IPS-18c (cell line): ENCODE data around the gene CALR3.
"Not testable (repeated sequence)": the region's sequence is repeated elsewhere in the genome, so short reads cannot be mapped to it uniquely, and the experiment has no call there.

Experiments
- H3K4me3 ChIP-seq: 2 replicates; pipeline ENCODE4 v1.7.0; 2013; ENCODE audit warnings: low read depth, mild to moderate bottlenecking, low read length, moderate library complexity; ENCODE audit not compliant: insufficient read depth
- H3K9me3 ChIP-seq: one replicate; pipeline ENCODE4 v1.6.1; 2013; ENCODE audit warnings: mild to moderate bottlenecking, low read length, moderate library complexity; ENCODE audit not compliant: control insufficient read depth, insufficient read depth

Gene CALR3

DNA sequence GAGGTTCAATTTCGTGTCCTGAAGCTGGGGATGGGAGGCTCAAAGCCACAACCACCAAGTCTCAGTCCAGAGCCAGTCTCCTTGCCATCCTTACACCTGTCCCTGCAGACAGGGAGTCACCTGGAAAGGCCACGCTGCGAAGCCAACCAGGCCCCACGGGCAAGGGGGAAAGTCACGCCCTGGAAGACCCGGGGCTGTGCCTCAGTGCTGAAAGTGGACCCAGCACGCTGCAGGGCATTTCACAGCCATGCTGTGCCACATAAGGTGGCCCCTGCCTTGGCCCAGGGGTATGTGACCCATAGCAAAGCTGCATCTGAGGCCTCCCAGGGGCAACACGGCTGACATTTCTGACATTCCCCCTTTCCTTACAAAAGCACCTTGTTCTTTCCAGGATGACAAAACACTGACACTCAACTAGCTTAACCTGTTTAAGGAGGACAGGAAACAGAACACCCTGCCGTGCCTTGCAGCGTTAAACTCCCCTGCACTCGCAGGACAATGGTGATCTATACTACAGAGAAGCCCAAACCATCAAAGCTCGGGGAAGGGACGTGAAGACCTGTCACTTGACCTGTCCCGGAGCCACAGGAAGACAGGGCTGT lies 31.5 kb upstream of the CALR3 start:
- no peaks in the 10 kb centered on the region for H3K9me3 ChIP-seq
- no peak overlapping the region for H3K4me3 ChIP-seq

DNA sequence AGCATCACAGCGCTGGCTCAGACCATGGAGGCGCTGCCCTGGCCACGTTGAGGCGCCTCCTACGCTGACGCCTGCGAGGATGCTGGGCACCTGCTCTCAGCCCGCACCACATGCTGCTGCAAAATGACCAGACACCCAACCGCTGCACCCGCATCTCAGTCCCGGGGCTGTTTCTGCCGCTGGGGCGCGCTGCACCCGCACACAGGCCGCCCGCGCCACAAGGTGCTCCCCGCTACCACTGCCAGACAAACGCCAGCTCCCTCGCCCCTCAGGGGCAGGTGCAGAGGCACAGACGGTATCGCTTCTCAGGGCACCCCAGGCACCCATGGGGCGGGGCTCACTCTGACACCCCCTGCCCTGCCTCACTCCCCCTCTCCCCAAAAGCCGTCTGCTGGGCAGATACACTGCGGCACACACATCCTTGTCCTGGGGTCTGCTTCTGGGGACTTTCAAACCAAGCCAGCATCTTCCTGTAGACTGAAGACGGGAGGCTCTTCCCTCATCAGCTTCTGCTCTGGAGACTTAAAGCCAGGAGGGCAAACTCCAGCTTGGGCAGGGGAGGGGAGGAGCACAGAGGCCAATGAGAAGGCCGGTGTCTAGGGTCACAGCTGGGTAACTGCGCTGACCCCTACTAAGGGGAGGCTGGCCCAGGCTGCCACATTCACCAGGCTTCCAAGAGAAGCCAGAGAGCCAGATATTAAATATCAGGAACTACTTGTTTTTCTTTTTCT lies 29.9 kb upstream of the CALR3 start:
- no peak overlapping the region for H3K4me3 ChIP-seq
- no peaks in the 10 kb centered on the region for H3K9me3 ChIP-seq

DNA sequence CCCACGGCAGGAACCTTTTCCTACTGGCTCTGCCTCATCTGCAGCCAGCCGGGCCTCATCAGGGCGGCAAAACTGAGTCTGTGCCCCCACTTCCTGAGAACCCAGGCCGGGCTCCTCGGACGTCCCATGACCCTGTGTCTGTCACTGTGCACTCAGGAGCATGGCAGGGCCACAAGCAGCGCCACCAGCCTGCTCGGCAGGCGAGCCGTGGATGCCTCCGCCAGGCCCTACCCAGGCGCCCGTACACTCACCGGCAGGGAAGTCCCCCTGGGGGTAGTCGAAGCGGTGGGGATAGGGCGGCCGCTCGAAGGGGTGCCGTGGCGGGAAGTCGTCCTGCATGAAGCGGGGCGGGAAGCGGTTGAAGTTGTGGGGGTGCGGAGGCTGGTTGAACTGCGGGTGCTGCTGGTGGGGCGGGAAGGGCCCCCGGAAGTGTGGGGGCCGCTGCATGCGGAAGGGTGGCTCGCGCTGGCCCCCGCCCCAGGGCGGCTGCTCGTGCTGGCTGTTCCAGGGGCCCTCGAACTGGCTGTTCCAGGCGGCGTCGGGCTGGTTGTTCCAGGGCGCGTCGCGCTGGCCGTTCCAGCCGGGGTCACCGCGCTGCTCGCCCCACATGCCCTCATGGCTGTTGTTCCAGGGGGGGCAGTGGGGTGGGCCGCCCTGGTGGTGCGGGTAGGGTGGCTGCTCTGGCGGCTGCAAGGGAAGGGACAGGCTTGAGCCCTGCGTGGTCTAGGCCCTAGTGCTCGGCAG lies 29.2 kb upstream of the CALR3 start:
- Histone ChIP-seq H3K9me3 (no peaks in the 10 kb centered on the region), H3K4me3 (no peak overlapping the region)

DNA sequence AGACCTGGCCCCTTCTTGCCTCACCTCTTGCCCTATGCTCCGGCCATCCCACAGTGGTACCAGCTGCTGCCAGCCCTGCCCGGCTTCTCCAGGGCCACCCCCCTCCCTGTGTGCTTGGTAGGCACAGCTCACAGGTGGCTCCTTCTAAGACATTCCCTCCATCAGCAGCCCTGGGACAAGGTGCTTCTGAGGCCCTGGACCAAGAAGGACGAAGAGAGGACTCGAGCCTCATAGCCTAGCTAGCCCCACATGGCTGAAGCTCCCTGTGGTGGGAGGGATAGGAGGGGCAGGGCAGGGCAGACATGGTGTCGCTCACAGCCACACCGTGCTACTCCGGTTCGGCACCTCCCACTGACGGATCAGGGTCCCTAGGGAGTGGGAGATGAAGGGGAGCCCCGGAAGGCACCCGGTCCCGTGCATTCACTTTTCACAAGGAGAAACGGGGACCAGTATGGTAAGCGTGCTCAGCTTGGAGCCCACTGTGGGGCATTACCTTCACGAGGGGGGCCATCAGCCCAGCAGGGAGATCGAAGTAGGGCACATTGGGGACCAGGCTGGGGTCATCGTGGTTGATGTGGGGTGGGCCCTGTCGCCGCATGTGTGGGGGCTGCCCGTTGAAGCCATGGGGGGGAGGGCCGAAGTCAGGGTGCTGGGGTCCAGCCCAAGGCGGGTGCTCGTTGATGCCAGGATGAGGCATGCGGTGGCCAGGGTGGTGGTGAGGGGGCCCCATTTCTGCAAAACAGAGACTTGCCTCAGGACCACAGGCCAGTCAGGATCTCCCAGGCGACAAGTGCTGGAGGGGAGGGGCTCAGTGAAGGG lies 26.8 kb upstream of the CALR3 start:
- H3K9me3 ChIP-seq: peaks cover 2% of the 10 kb centered on the region
- H3K4me3 ChIP-seq: no peak overlapping the region

DNA sequence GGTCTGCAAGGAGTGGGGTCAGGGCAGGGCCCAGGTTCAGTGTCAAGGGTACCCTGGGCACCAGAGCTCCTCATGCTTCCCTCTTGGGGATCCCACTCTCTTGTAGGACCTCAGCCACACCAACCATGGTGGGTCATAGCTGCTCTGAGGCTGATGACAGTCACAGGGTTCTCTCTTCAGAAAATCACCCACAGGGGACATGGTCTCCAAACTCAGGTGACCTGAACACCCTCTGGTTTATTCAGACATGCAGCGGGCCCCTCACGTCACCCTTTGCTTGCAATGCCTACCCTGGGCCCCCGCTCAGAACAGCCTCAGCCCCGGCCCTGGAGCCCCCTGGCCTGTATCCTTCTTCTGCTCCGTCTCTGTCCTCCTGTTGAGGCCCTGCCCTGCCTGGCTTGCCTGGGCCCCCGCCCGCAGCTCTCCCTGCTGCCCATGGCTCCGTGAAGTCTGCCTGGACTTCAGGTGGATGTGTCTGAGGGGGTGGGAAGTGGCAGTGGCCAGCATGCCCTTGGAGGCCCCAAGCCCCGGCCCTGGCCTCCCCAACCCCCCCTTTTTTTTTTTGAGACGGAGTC lies 25.8 kb upstream of the CALR3 start:
- no peak overlapping the region for H3K4me3 ChIP-seq
- peaks cover 2% of the 10 kb centered on the region for H3K9me3 ChIP-seq

DNA sequence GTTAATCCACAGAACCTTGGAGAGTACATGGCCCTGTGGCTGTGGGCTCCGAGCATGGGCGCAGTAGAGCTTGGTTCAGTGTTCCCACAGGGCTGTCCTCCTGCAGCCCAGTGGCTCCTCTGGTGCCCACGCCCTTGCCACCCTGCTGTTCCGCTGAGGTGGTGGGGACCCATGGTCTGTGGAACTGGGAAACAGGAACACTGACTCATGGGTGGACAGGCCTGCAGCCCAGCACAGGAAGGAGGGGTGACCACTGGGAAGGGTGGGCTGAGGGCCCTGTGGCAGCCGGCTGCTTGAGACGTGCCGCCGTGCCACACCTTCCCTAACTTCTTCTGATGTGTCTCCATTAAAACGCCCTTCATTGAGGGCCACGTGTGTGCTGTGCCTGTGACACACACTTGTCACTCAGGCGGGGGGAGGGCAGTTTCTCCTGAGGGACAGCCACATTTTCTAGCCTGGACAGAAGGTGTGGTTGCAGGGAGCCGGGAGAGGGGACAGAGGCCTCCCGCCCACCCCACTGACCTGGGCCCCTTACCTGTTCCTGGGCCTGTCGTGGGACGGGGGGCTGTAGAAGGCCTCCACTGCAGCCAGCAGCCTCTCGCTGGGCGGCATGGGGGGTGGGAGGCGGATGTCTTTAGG lies 25.1 kb upstream of the CALR3 start:
- H3K4me3 ChIP-seq: no peak overlapping the region
- H3K9me3 ChIP-seq: peaks cover 2% of the 10 kb centered on the region

DNA sequence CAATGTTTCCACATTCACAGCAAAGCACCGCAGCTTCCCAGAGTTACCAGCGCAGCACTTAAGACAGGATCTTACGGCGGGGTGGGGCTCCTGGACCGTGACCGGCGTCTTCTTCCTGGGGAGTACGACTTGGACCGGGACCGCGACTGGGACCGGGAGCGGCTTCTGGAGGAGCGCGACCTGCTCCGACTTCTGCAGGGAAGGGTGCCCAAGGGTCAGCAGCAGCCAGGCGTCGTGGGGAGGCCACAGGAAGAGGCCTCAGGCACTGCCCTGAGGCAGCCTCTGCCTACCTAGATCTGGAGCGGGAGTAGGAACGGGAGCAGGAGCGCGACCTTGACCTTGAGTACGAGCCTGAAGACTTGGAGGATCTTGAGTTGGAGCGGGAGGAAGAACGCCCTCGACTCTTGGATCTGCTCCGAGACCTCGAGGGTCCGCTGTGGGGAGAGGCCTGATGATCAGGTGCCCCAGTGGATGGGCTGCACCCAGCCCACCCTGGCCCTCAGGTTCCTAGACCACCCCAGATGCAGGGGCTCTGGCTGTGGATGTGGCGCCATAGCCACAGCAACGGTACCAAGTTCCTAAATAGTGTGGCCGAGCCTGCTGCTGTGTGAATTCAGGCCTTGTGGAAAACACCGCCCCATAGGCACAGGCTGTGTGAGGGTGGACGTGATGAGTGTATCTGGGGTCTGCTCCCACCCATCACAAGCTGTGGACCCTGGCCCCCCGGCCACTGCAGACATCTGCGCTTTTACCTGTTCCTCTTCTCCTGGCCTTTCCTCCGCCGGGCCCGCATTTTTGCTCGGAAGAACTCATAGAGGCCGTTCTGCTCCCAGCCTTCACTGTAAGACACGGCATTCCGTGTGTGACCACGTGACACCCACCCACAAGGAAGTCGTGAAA lies 24.4 kb upstream of the CALR3 start:
- Histone ChIP-seq H3K9me3 (peaks cover 2% of the 10 kb centered on the region), H3K4me3 (no peak overlapping the region)

DNA sequence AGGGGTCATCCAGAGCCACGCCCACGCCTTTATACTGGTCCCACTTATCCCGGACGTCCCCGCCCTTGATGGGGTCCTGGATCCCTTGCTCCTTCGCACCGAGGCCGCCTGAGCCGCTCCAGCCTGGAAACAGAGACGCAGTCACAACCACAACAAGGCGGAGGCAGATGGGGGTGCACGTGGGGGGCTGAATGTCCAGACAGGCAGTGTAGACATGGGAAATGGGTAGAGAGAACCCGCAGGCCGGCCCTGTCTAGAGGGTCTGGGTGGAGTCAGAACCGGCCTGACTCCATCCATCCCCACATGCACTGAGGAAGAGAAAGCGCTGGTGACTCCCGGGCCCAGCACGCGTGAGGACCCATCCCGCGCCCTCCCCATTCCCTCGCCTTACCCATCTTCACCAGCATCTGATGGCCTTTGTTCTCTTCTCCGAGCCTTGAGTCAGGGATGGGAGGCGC lies 23.3 kb upstream of the CALR3 start:
- Histone ChIP-seq H3K4me3 (no peak overlapping the region), H3K9me3 (peaks cover 2% of the 10 kb centered on the region)

DNA sequence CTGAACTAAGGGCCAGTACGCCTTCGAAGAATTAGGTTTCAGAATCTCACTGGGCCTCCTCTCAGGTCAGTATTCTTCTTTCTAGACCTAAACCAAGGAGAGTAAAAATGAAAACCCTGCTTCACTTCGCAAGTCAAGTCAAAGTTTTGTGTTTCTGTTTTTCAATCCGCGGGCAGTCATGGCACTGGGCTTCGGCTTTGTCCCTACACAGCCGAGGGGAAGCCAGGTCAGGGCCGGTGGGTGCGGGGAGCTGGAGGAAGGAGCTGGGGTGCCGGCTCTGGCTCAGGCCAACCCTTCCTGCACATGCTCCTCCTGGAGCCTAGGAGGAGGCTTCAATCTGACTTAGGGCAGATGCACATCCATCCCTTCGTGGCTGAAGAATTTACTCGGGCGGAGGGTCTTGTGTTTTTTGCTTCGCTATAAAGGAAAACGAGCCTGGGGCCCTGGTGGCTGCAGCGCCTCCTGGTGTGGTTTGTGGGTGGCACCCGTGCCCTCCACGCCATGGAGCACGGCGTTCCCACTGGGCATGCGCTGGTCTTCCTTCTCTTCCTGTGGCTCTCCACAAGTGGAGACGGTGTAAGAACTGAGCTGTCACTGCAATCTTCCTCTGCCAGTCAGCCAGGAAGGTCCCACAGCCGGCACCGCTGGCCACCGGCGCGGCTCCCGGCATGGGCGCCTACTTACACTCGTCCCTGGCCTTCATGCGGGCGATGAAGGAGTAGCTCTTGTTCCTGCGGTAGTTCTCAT lies 22.7 kb upstream of the CALR3 start:
- peaks cover 2% of the 10 kb centered on the region for H3K9me3 ChIP-seq

DNA sequence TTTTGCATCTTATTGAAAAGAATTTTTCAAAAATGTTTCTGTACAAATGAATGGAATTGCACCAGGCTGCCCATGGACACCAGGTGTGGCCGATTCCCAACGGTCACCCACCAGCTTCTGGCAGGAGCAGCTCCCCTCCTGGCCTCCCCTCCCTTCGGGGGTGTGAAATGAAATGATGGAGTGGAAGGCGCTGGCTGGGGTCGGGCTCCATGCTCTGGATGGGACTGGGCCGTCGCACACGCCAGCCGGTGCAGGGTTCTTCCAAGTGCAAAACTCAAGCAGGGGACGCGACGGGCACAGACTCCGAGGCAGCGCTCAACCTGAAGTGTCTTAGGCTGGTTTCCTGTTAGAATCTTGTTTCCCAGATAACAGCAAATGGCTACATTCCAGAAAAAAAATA lies 22.1 kb upstream of the CALR3 start:
- Histone ChIP-seq H3K4me3 (no peak overlapping the region), H3K9me3 (peaks cover 2% of the 10 kb centered on the region)

More for the DNA sequence above, 22.7 kb upstream of the CALR3 start:
- H3K4me3 ChIP-seq: no peak overlapping the region

DNA sequence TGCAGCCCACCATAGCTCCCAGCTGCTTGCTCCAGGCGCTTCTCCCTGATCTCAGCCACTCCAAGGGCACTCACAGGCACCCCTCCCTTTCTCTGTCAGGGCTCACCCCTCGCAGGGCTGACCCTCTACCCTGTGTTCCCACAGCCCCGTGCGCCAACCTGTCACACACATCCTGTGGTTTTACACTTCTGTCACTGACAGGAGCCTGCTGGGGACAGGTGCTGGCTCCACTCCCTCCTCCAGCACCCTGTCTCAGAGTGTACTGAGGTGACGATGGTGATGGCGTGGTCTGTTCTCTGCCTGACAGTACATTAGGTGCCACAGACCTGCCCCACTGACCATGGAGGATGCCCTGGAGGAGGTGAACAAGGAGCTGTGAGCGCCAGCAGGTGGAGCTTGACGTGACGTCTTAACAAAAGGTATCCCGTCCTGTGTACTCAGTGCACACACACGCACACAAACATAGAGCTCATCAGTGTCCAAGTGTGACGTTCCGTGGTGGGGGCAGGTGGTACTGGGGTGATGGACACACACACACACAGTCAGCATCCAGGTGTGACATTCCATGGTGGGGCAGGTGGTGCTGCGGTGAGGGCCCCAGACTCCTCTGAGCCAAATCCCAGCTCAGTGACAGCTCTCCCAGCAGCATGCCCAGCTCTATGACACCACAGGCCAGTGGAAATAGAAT lies 21.1 kb upstream of the CALR3 start:
- Histone ChIP-seq H3K9me3 (peaks cover 2% of the 10 kb centered on the region), H3K4me3 (no peak overlapping the region)

DNA sequence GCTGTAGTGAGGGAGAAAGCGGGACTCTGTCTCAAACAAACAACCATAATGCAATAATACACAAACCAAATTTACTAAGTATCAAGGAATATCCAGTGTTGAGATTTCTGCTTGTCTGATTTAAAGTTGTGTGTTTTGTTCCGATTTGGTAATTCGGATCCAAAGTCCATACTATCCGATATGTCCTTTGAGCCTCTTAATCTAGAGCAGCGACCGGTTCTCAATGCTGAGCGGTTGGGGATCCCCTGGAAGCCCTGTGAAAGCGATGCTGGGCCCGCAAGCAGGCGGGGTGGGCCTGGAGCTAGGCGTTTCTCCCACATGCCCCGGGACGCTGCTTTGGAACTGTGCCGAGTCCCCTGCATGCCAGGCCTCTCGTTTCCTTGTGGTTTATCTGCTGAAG lies 20.4 kb upstream of the CALR3 start:
- Histone ChIP-seq H3K9me3 (peaks cover 2% of the 10 kb centered on the region), H3K4me3 (no peak overlapping the region)

DNA sequence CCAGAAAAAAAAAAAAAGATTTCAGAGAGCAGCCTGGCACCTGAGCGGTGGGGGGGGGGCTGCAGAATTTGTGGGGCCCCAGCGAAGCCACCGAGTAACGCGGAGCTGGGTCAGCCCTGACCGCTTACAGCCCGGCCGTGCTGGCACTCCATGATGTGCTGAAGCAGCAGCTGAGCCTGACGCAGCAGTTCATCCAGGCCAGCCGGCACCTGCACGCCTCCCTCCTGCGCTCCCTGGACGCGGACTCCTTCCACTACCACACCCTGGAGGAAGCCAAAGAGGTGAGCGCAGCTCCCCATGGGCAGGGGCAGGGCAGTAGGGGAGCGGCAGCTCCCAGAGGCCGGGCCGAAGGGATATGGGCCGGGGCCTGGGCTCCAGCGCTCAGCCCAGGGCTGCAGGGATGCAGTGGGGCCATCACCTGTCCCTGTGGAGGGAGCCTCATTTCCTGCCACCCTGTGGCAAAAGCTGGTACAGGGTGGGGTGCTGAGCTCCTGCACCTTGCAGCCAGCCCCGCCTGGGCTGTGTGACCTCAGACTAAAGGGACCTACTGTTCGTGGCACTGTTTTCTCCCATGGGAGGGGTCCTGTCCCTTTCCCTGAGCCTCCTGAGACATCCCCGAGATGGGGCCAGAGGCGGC lies 18.5 kb upstream of the CALR3 start:
- Histone ChIP-seq H3K4me3 (no peak overlapping the region), H3K9me3 (peaks cover 2% of the 10 kb centered on the region)

DNA sequence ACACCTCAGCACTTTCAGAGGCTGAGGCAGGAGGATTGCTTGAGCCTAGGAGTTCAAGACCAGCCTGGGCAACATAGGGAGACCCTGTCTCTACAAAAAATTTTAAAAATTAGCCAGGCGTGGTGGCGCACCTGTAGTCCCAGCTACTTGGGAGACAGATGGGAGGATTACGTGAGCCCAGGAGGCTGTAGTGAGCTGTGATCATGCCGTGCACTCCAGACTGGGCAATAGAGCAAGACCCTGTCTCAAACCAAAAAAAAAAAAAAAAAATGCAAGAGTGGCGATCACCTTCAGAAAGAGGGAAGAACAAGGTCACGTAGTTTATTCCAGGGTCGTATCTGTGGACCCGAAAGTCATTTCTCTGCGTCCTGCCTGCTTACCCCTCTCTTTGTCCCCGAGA lies 16.6 kb upstream of the CALR3 start:
- H3K9me3 ChIP-seq, H3K4me3 ChIP-seq: not testable (repeated sequence)
